C4-2B (cell line): ENCODE measurements around the gene C10orf105.

Experiments
- ZFX ChIP-seq: fragments of 450-650 bp; IDR thresholded peaks from 2 replicates; pipeline ENCODE4 v1.6.1; 2017
- TF ChIP-seq, protein P1 (sequence below): fragments of 450-650 bp; conservative IDR thresholded peaks from 2 replicates; pipeline ENCODE4 v1.5.1; 2017; ENCODE audit warnings: mild to moderate bottlenecking

GRCh38 chr10:71750124-71750841 is 30.7 kb upstream of the C10orf105 start:
- TF ChIP-seq, protein P1, sequence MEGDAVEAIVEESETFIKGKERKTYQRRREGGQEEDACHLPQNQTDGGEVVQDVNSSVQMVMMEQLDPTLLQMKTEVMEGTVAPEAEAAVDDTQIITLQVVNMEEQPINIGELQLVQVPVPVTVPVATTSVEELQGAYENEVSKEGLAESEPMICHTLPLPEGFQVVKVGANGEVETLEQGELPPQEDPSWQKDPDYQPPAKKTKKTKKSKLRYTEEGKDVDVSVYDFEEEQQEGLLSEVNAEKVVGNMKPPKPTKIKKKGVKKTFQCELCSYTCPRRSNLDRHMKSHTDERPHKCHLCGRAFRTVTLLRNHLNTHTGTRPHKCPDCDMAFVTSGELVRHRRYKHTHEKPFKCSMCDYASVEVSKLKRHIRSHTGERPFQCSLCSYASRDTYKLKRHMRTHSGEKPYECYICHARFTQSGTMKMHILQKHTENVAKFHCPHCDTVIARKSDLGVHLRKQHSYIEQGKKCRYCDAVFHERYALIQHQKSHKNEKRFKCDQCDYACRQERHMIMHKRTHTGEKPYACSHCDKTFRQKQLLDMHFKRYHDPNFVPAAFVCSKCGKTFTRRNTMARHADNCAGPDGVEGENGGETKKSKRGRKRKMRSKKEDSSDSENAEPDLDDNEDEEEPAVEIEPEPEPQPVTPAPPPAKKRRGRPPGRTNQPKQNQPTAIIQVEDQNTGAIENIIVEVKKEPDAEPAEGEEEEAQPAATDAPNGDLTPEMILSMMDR, result no peak
- no peak for TF ChIP-seq ZFX
